Stimulated activated effector memory CD8-positive, alpha-beta T cell treated with anti-CD3 and anti-CD28 coated beads, Interleukin-12 subunit alpha, Interleukin-12 subunit beta, amount 100 ng/mL, for 72 hours (primary cell): ENCODE measurements around the gene UGP2.

Experiments used
- ATAC-seq: fragments of 150-1000 bp; cut with Tn5 transposase; 2 replicates; pipeline ENCODE4 v1.10.0; 2021
- DNase-seq, 2 donors: peaks; one replicate each; pipeline ENCODE4 v3.0.0; 2021 to 2022; ENCODE audit warnings: low spot score in 2 of 2
- H3K27ac Mint-ChIP-seq: one replicate; pipeline ENCODE4 v1.8.0; 2022; ENCODE audit warnings: mild to moderate bottlenecking, mixed read lengths
- H3K36me3 Mint-ChIP-seq: one replicate; pipeline ENCODE4 v1.8.0; 2022; ENCODE audit warnings: mild to moderate bottlenecking, mixed read lengths
- H3K4me1 Mint-ChIP-seq: one replicate; pipeline ENCODE4 v1.8.0; 2022; ENCODE audit warnings: mixed read lengths
- H3K4me3 Mint-ChIP-seq: one replicate; pipeline ENCODE4 v1.8.0; 2022; ENCODE audit warnings: mild to moderate bottlenecking, mixed read lengths
- H3K9me3 Mint-ChIP-seq: one replicate; pipeline ENCODE4 v1.8.0; 2022; ENCODE audit warnings: mixed read lengths

The UGP2 gene

GRCh38 chr2:63820969-63821368 lies 20.7 kb upstream of the UGP2 start:
- H3K9me3 Mint-ChIP-seq: no peaks in the 10 kb centered on the region
- ATAC-seq (no peak), DNase-seq (no peak)
- H3K27ac Mint-ChIP-seq: no peak overlapping the region
- H3K36me3 Mint-ChIP-seq: no peaks in the 10 kb centered on the region
- H3K4me3 Mint-ChIP-seq: no peak overlapping the region
- H3K4me1 Mint-ChIP-seq: no peaks in the 10 kb centered on the region

DNA sequence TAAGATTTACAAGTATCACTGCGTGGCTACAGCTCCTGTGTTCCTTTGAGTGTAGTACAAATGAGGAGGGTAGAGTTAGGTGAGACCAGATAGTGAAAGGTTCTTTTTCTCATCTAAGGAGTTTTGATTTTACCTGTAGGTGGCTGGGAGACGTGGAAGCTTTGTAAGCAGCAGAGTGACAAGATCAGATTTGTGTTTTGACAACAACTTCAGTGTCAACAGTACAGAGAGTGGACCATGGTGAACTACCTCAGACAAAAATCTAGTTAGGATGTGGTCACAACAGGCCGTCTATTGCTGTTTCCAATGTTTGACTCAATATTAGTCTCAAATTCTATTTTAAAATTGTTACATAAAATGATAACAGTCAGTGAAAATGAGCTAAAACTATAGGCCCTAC lies 20.3 kb upstream of the UGP2 start:
- no peaks in the 10 kb centered on the region for H3K36me3 Mint-ChIP-seq
- no peaks in the 10 kb centered on the region for H3K9me3 Mint-ChIP-seq
- DNase-seq: no peak
- no peaks in the 10 kb centered on the region for H3K4me1 Mint-ChIP-seq
- no peak overlapping the region for H3K27ac Mint-ChIP-seq
- H3K4me3 Mint-ChIP-seq: no peak overlapping the region
- ATAC-seq: no peak

DNA sequence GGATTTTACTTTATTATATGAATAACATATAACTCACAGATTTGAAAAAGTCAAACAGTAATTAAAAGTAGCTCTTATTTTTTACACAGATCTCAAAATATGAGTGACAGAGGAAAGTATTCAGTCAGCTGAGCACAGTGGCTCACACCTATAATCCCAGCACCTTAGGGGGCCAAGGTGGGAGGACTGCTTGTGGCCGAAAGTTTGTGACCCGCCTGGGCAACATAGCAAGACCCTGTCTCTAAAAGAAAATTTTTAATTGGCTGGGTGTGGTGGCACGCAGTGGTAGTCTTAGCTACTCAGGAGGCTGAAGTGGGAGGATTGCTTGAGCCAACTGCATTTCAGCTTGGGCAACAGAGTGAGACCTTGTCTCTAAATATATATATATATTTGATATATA lies 19.2 kb upstream of the UGP2 start:
- Mint-ChIP-seq H3K36me3 (no peaks in the 10 kb centered on the region), H3K27ac (no peak overlapping the region), H3K4me1 (no peaks in the 10 kb centered on the region), H3K9me3 (no peaks in the 10 kb centered on the region), H3K4me3 (no peak overlapping the region)
- ATAC-seq: no peak
- no peak for DNase-seq

DNA sequence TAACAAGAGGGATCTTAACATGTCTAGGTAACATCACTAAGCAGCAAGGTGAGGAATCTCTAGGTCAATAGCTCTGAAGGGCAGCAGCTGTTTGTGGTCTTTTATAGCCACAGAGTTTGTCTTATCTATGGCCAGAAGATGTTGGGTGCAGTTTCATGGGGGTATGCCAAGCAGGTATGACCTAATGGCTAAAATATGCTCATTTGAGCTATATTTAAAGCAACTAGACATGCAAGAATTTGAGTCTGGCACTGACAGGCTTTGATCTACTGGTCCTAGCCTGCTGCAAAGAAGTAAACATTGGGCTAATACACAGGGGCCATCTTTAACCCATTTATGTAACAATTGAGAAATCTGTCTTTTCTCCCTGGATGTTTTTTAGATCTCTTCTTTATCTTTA lies 13.9 kb upstream of the UGP2 start:
- DNase-seq (no peak), ATAC-seq (no peak)
- no peak overlapping the region for H3K27ac Mint-ChIP-seq
- no peak overlapping the region for H3K4me3 Mint-ChIP-seq
- no peaks in the 10 kb centered on the region for H3K36me3 Mint-ChIP-seq
- no peaks in the 10 kb centered on the region for H3K4me1 Mint-ChIP-seq
- H3K9me3 Mint-ChIP-seq: no peaks in the 10 kb centered on the region

GRCh38 chr2:63831176-63831575 lies 10.5 kb upstream of the UGP2 start:
- H3K36me3 Mint-ChIP-seq: no peaks in the 10 kb centered on the region
- ATAC-seq: no peak
- H3K4me3 Mint-ChIP-seq: no peak overlapping the region
- no peaks in the 10 kb centered on the region for H3K9me3 Mint-ChIP-seq
- no peak overlapping the region for H3K27ac Mint-ChIP-seq
- no peaks in the 10 kb centered on the region for H3K4me1 Mint-ChIP-seq
- no peak for DNase-seq

GRCh38 chr2:63834401-63834800 lies 7.3 kb upstream of the UGP2 start:
- ATAC-seq (no peak), DNase-seq (no peak)
- Mint-ChIP-seq H3K4me3 (no peak overlapping the region), H3K9me3 (no peaks in the 10 kb centered on the region), H3K36me3 (no peaks in the 10 kb centered on the region), H3K27ac (no peak overlapping the region), H3K4me1 (no peaks in the 10 kb centered on the region)

- Mint-ChIP-seq H3K4me1 (peaks cover 10% of the 10 kb centered on the region), H3K27ac (no peak overlapping the region), H3K36me3 (peaks cover 12% of the 10 kb centered on the region), H3K4me3 (no peak overlapping the region), H3K9me3 (no peaks in the 10 kb centered on the region)
- ATAC-seq (no peak), DNase-seq (no peak)
These were observed 4.6 kb upstream of the UGP2 start for GRCh38 chr2:63837036-63837594.

- H3K4me3 Mint-ChIP-seq: peak overlapping the region; percentile 97
- H3K27ac Mint-ChIP-seq: peak overlapping the region; percentile 99
- ATAC-seq: peak; percentile 33
- H3K36me3 Mint-ChIP-seq: peaks cover 18% of the 10 kb centered on the region
- peaks cover 35% of the 10 kb centered on the region for H3K4me1 Mint-ChIP-seq
- H3K9me3 Mint-ChIP-seq: no peaks in the 10 kb centered on the region
- peak in 1 of 2 donors; percentile 55 for DNase-seq
These were observed 1.5 kb upstream of the UGP2 start for GRCh38 chr2:63840081-63840784.

GRCh38 chr2:63840785-63841253 lies 877 bp upstream of the UGP2 start:
- H3K9me3 Mint-ChIP-seq: no peaks in the 10 kb centered on the region
- ATAC-seq: peak; percentile 93
- H3K36me3 Mint-ChIP-seq: peaks cover 18% of the 10 kb centered on the region

DNA sequence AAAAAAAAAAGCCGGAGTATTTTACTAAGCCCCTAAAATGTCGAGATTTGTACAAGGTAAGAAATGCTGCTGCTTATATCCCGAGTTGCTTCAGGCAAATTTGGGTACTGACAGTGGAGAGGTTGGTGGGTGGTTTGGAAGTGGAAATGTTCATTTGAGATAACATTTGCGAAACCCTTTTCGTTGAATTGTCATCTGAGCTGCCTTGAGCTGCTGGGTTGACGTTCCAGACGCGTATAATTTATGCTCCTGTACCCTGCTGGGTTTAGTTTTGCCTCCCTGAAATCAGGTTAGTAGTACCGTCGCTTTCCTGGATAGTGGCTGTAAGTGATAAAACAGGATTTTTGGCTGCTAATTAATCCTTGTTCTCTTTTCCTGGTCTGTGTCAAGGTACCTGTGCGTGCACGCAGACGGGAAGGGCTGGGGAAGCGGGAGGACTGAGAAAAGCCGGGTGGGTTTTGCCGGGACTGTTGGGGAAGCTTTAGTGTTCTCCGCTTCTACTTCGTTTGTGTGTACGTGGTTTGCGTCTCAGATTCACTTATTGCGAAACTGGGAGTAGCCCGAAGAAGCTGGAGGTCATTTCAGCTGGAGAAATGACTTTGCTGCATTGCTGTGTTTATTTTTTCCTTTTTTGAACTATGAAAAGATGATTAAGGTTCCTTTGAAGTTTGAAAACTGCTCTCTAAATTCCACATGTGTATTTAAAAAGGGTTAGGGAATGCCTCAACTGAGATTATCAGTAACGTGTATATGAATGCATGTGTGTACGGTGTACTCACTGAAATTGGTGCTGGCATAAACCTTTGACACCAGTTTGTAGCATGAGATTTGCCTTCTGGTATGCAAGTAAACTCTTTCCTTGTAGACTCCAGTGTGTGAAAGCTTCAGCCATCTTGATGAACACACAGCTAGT lies 709 bp downstream of the UGP2 start:
- Mint-ChIP-seq H3K27ac (peak overlapping the region; percentile 99), H3K4me1 (peaks cover 54% of the 10 kb centered on the region), H3K36me3 (peaks cover 24% of the 10 kb centered on the region), H3K4me3 (peak overlapping the region; percentile 97), H3K9me3 (no peaks in the 10 kb centered on the region)
- DNase-seq (no peak), ATAC-seq (no peak)

More at GRCh38 chr2:63840785-63841253, 877 bp upstream of the UGP2 start:
- DNase-seq: peak; percentile 94 to 98
- Mint-ChIP-seq H3K4me3 (peak overlapping the region; percentile 97), H3K4me1 (peaks cover 41% of the 10 kb centered on the region), H3K27ac (peak overlapping the region; percentile 99)

DNA sequence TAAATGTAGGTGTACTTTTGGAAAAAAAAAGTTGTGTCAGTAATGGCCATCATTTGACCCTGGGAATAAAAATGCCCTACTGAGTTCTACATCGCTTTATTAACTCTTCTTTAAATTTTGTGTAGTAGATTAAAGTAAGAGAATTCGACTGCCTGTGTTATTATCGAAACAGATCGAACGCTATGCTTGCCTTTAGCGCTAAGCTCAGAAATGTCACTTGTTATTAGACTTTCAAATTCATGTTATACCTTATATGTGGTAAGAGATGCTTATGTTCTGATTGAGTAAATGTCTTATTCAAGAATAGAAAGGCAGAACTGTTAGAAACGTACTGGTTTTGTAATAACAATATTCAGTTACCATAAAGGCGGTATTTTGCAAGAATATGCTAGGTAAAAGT lies 1.4 kb downstream of the UGP2 start:
- Mint-ChIP-seq H3K4me1 (peaks cover 59% of the 10 kb centered on the region), H3K4me3 (peak overlapping the region; percentile 97), H3K9me3 (no peaks in the 10 kb centered on the region), H3K36me3 (peaks cover 24% of the 10 kb centered on the region), H3K27ac (peak overlapping the region; percentile 99)
- ATAC-seq (no peak), DNase-seq (no peak)

GRCh38 chr2:63843791-63844190 lies 2.1 kb downstream of the UGP2 start:
- Mint-ChIP-seq H3K36me3 (peaks cover 24% of the 10 kb centered on the region), H3K4me1 (peaks cover 59% of the 10 kb centered on the region), H3K9me3 (no peaks in the 10 kb centered on the region), H3K27ac (no peak overlapping the region), H3K4me3 (peak overlapping the region; percentile 97)
- ATAC-seq (no peak), DNase-seq (no peak)

DNA sequence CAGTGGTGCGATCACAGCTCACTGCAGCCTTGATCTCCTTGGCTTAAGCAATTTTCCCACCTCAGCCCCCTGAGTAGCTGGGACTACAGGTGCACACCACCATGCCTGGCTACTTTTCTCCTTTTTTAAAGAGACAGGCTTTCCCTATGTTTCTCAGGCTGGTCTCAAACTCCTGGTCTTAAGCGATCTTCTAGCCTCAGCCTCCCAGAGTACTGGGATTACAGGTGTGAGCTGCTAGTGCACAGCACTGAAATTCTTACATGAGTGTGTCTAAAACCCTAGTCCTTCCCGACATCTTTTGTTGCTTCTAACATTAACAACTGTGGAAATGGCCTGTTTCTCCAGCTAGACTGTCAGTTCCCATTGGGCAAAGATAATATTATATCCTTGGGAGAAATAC lies 2.9 kb downstream of the UGP2 start:
- peaks cover 65% of the 10 kb centered on the region for H3K4me1 Mint-ChIP-seq
- H3K4me3 Mint-ChIP-seq: no peak overlapping the region
- ATAC-seq (no peak), DNase-seq (no peak)
- H3K9me3 Mint-ChIP-seq: no peaks in the 10 kb centered on the region
- H3K27ac Mint-ChIP-seq: no peak overlapping the region
- peaks cover 24% of the 10 kb centered on the region for H3K36me3 Mint-ChIP-seq

DNA sequence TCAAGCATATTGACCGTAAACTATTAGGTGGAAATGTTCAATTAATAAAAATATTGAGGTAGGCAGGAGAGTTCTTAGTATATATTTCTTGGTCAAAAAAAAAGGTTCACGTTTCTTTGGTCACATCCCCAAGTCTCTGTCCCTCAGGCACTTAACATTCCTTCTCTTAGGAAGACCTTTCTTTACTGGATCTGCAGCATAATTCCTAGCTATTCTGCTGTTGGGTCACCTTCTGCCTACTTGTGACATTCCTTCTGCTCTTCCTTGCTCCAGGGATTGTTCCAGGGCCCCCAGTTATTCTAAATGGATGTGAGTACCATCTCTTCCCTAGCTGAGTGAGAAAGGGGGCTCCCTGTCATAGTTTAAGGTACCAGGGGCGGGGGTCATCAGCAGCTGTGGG lies 4.2 kb downstream of the UGP2 start:
- ATAC-seq: no peak
- H3K4me1 Mint-ChIP-seq: peaks cover 59% of the 10 kb centered on the region
- no peak overlapping the region for H3K4me3 Mint-ChIP-seq
- no peak for DNase-seq
- no peaks in the 10 kb centered on the region for H3K9me3 Mint-ChIP-seq
- H3K36me3 Mint-ChIP-seq: peaks cover 20% of the 10 kb centered on the region
- no peak overlapping the region for H3K27ac Mint-ChIP-seq

- H3K9me3 Mint-ChIP-seq: no peaks in the 10 kb centered on the region
- peaks cover 64% of the 10 kb centered on the region for H3K4me1 Mint-ChIP-seq
These were observed 4.8 kb downstream of the UGP2 start for GRCh38 chr2:63846487-63846886.

More at GRCh38 chr2:63846487-63846886, 4.8 kb downstream of the UGP2 start:
- Mint-ChIP-seq H3K4me3 (no peak overlapping the region), H3K27ac (no peak overlapping the region), H3K36me3 (peaks cover 18% of the 10 kb centered on the region)
- ATAC-seq (no peak), DNase-seq (no peak)
